PC-3 (cell line): Measurements from ENCODE around the gene AUTS2.

ENCODE experiments used
- CTCF ChIP-seq: fragments of 300-600 bp; sonication (generic); conservative IDR thresholded peaks from 2 replicates; pipeline ENCODE4 v1.5.1; 2017; ENCODE audit warnings: antibody characterized with exemption, low read depth, mild to moderate bottlenecking, low read length
- EZH2 ChIP-seq: fragments of 300-600 bp; sonication (generic); IDR thresholded peaks from one replicate; pipeline ENCODE4 v1.6.1; 2017; ENCODE audit warnings: antibody characterized with exemption, mild to moderate bottlenecking, low read length; ENCODE audit not compliant: unreplicated experiment

- no peak for TF ChIP-seq EZH2
- no peak for TF ChIP-seq CTCF
Observed at GRCh38 chr7:69657331-69657730, 59.1 kb downstream of the AUTS2 start.
